SK-N-SH (cell line): ENCODE results near the gene ROBO1. TPM values are rescaled to one million over a fixed set of nuclear protein-coding genes. Genes with fewer than 3 reads are reported as not detected.

Experiments
- CTCF ChIA-PET: fragments of 300-600, 350-600 bp; formaldehyde crosslinking; extraction: SDS; loops from one replicate; lab custom pipeline; 2021; lab: Yijun Ruan, JAX
- POLR2A ChIA-PET: fragments of 350-600 bp; sonication (Branson Sonifier 250); formaldehyde crosslinking; extraction: SDS; loops from one replicate; lab custom pipeline; 2020; ENCODE audit warnings: antibody characterized with exemption, inconsistent platforms; lab: Yijun Ruan, JAX
- DNase-seq: peaks from one replicate; pipeline ENCODE4 v3.0.0; 2012
- H2AFZ ChIP-seq: fragments of 200-600 bp; sonication (generic); 2 replicates; pipeline ENCODE4 v1.8.1; 2016; ENCODE audit warnings: antibody characterized with exemption, mild to moderate bottlenecking, low read depth
- H3F3A ChIP-seq: fragments of 200-600 bp; sonication (generic); replicated peaks from 2 replicates; pipeline ENCODE3; 2016; ENCODE audit warnings: antibody characterized with exemption, mild to moderate bottlenecking; ENCODE audit not compliant: insufficient read depth
- H3K27ac ChIP-seq, 2 experiments: fragments of 200-500 bp in 1 of 2; fragments of 200-600 bp in 1 of 2; sonication (Bioruptor generic) in 1 of 2; sonication (generic), shearing (Covaris generic) in 1 of 2; 2 replicates each; pipeline versions ENCODE4 v1.5.1 to v1.6.1; 2014 to 2016; ENCODE audit warnings: low read depth in 2 of 2, inconsistent platforms in 1 of 2, low read length in 1 of 2, mild to moderate bottlenecking in 1 of 2, mixed read lengths in 1 of 2
- H3K27me3 ChIP-seq: fragments of 200-600 bp; sonication (generic), shearing (Covaris generic); 2 replicates; pipeline ENCODE4 v1.6.1; 2016; ENCODE audit warnings: mixed run types; ENCODE audit not compliant: insufficient read depth
- H3K36me3 ChIP-seq, 2 experiments: fragments of 200-500 bp in 1 of 2; fragments of 200-600 bp in 1 of 2; sonication (Bioruptor generic) in 1 of 2; sonication (generic) in 1 of 2; replicated peaks in 1 of 2; 2 replicates each; pipeline versions ENCODE3 to v1.5.1; 2014 to 2016; ENCODE audit warnings: low read length in 1 of 2, mild to moderate bottlenecking in 1 of 2; ENCODE audit not compliant: insufficient read depth in 2 of 2, control insufficient read depth in 1 of 2
- H3K4me1 ChIP-seq, 2 experiments: fragments of 200-500 bp in 1 of 2; fragments of 200-600 bp in 1 of 2; sonication (Bioruptor generic) in 1 of 2; sonication (generic), shearing (Covaris generic) in 1 of 2; 2 replicates each; pipeline versions ENCODE4 v1.5.1 to v1.6.1; 2014 to 2016; ENCODE audit warnings: low read depth in 1 of 2, low read length in 1 of 2, mixed run types in 1 of 2; ENCODE audit not compliant: insufficient read depth in 2 of 2, control insufficient read depth in 1 of 2
- H3K4me2 ChIP-seq: fragments of 200-600 bp; sonication (generic), shearing (Covaris generic); 2 replicates; pipeline ENCODE4 v1.6.1; 2017; ENCODE audit warnings: mixed run types
- H3K4me3 ChIP-seq, 2 experiments: fragments of 200-500 bp in 1 of 2; fragments of 200-600 bp in 1 of 2; sonication (Bioruptor generic) in 1 of 2; sonication (generic), shearing (Covaris generic) in 1 of 2; 2 replicates each; pipeline versions ENCODE4 v1.5.1 to v1.8.1; 2014 to 2016; ENCODE audit warnings: low read depth in 2 of 2, inconsistent platforms in 1 of 2, low read length in 1 of 2, mild to moderate bottlenecking in 1 of 2, mixed read lengths in 1 of 2, moderate library complexity in 1 of 2
- H3K79me2 ChIP-seq: fragments of 200-600 bp; sonication (generic); 2 replicates; pipeline ENCODE4 v1.8.1; 2017; ENCODE audit warnings: mild to moderate bottlenecking; ENCODE audit not compliant: insufficient read depth
- H3K9ac ChIP-seq: fragments of 200-600 bp; sonication (generic); 2 replicates; pipeline ENCODE4 v1.6.1; 2017; ENCODE audit warnings: mixed run types
- H3K9me2 ChIP-seq: fragments of 200-600 bp; sonication (generic); 2 replicates; pipeline ENCODE4 v1.6.1; 2017; ENCODE audit warnings: mixed run types
- H3K9me3 ChIP-seq: fragments of 200-600 bp; sonication (generic); 2 replicates; pipeline ENCODE4 v1.6.1; 2017; ENCODE audit warnings: mixed run types, mild to moderate bottlenecking, moderate library complexity
- H4K20me1 ChIP-seq: fragments of 200-600 bp; sonication (generic); 2 replicates; pipeline ENCODE4 v1.6.1; 2017; ENCODE audit warnings: mild to moderate bottlenecking, mixed run types; ENCODE audit not compliant: insufficient read depth
- CHD2 ChIP-seq: fragments of 150-350 bp; IDR thresholded peaks from 2 replicates; pipeline ENCODE4 v1.6.1; 2018; ENCODE audit warnings: low read length; ENCODE audit not compliant: partially characterized antibody
- CTCF ChIP-seq: fragments of 200-600 bp; sonication (generic); IDR thresholded peaks from 2 replicates; pipeline ENCODE4 v1.6.1; 2017; ENCODE audit warnings: antibody characterized with exemption, mild to moderate bottlenecking, moderate library complexity
- ELF1 ChIP-seq: IDR thresholded peaks from 2 replicates; pipeline ENCODE4 v1.4.0; 2012
- EP300 ChIP-seq, 2 experiments: IDR thresholded peaks; 2 replicates each; pipeline versions ENCODE4 v1.4.0 to v1.6.1; 2012; ENCODE audit warnings: borderline replicate concordance in 1 of 2, low read depth in 1 of 2, low read length in 1 of 2
- EZH2phosphoT487 ChIP-seq: fragments of 200-600 bp; sonication (generic); IDR thresholded peaks from 2 replicates; pipeline ENCODE4 v1.6.1; 2017; ENCODE audit warnings: low read depth, mixed run types, mild to moderate bottlenecking, antibody characterized with exemption, moderate library complexity, borderline replicate concordance
- GABPA ChIP-seq: IDR thresholded peaks from 2 replicates; pipeline ENCODE4 v1.4.0; 2012; ENCODE audit warnings: low read depth, mild to moderate bottlenecking
- GATA2 ChIP-seq: sonication (generic); formaldehyde crosslinking; IDR thresholded peaks from 2 replicates; pipeline ENCODE4 v1.5.0; 2020; ENCODE audit warnings: mild to moderate bottlenecking, missing genetic modification reagents
- JUND ChIP-seq: IDR thresholded peaks from 2 replicates; pipeline ENCODE4 v1.4.0; 2012
- MEF2A ChIP-seq: IDR thresholded peaks from 2 replicates; pipeline ENCODE4 v1.4.0; 2012; ENCODE audit warnings: low read depth, borderline replicate concordance
- MXI1 ChIP-seq: IDR thresholded peaks from 2 replicates; pipeline ENCODE4 v1.6.1; 2012; ENCODE audit warnings: mild to moderate bottlenecking, low read depth, low read length, improper control_type of control experiment
- POLR2AphosphoS5 ChIP-seq: IDR thresholded peaks from 2 replicates; pipeline ENCODE4 v1.6.1; 2012; ENCODE audit warnings: low read depth, low read length
- RCOR1 ChIP-seq: fragments of 150-350 bp; IDR thresholded peaks from 2 replicates; pipeline ENCODE4 v1.6.1; 2017; ENCODE audit warnings: antibody characterized with exemption, low read length
- REST ChIP-seq: IDR thresholded peaks from 2 replicates; pipeline ENCODE4 v1.6.1; 2012; ENCODE audit warnings: mild to moderate bottlenecking, low read depth, low read length, moderate library complexity
- RFX5 ChIP-seq: IDR thresholded peaks from 2 replicates; pipeline ENCODE4 v1.6.1; 2012; ENCODE audit warnings: mild to moderate bottlenecking, improper control_type of control experiment, low read length
- SIN3A ChIP-seq: IDR thresholded peaks from 2 replicates; pipeline ENCODE4 v1.6.1; 2012; ENCODE audit warnings: low read depth, mild to moderate bottlenecking, low read length, moderate library complexity, borderline replicate concordance
- TAF1 ChIP-seq: IDR thresholded peaks from 2 replicates; pipeline ENCODE4 v1.6.1; 2012; ENCODE audit warnings: low read depth, mild to moderate bottlenecking, low read length, moderate library complexity, borderline replicate concordance
- TCF12 ChIP-seq: IDR thresholded peaks from 2 replicates; pipeline ENCODE4 v1.4.0; 2012
- YY1 ChIP-seq: IDR thresholded peaks from 2 replicates; pipeline ENCODE4 v1.4.0; 2012; ENCODE audit warnings: low read depth, mild to moderate bottlenecking
- WGBS: methylation state at CpG from one replicate; pipeline ENCODE4 v1.1.6; 2017; ENCODE audit warnings: low lambda C conversion rate; 5-methylcytosine and 5-hydroxymethylcytosine counted together
- polyA plus RNA-seq, 3 experiments: library from polyadenylated mRNA; depleted of rRNA; stranded (reverse); fragments of >200 nt; gene quantifications; 2 replicates each; pipeline ENCODE4 v1.2.3, GENCODE V29; 2012
- TF ChIP-seq, protein P1 (sequence below): IDR thresholded peaks from 2 replicates; pipeline ENCODE4; 2012

The ROBO1 gene
- polyA plus RNA-seq, 1 of the 3 experiments (the other 2 are of a cell fraction): 22.7 TPM

DNA sequence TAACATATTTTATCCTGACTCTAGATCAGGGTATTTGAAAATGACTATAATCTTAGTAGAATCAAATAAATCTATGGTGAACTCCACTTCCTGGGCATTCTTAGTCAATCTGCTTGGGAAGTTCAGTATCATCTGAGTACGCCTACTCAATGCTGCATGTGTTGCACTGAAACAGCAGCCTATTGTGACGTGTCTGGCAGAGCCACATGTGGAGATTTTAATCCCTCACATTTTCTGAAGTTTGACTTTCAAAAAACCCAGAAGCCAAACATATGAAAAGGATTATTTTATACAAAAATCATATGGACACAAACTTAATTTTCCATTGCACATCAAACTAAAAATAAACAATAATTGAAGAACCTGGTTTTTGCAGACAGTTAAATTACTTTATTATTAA, 798.3 kb downstream of the ROBO1 start:
- no peak overlapping the region for H3K4me2 ChIP-seq
- peak; percentile 57 for DNase-seq
- CTCF ChIA-PET: no interaction called here
- POLR2A ChIA-PET: no interaction called here
- H3K9me2 ChIP-seq: no peaks in the 10 kb centered on the region
- no peaks in the 10 kb centered on the region for H3K9me3 ChIP-seq
- no peak for TF ChIP-seq POLR2AphosphoS5
- no peak for TF ChIP-seq YY1
- peak; percentile 48 for TF ChIP-seq TCF12
- TF ChIP-seq SIN3A: no peak
- peak; percentile 13 for TF ChIP-seq CHD2
- TF ChIP-seq, protein P1, sequence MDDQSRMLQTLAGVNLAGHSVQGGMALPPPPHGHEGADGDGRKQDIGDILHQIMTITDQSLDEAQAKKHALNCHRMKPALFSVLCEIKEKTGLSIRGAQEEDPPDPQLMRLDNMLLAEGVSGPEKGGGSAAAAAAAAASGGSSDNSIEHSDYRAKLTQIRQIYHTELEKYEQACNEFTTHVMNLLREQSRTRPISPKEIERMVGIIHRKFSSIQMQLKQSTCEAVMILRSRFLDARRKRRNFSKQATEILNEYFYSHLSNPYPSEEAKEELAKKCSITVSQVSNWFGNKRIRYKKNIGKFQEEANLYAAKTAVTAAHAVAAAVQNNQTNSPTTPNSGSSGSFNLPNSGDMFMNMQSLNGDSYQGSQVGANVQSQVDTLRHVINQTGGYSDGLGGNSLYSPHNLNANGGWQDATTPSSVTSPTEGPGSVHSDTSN: peak; percentile 19; the same call in 1 of the 2 replicates
- TF ChIP-seq MXI1: peak; percentile 91
- no peak for TF ChIP-seq REST
- TF ChIP-seq RCOR1: 0 out of 2 replicates have a peak, but pooled peaks have one; percentile 18
- no peak for TF ChIP-seq ELF1
- TF ChIP-seq TAF1: no peak
- no peak for TF ChIP-seq CTCF
- TF ChIP-seq EP300 (IDR thresholded peaks at IDR 0.05; ENCODE audit: borderline replicate concordance in 1 of 2, low read depth in 1 of 2, low read length in 1 of 2): peak in 1 of 2 experiments; percentile 52; a peak in 1 of 4 replicates
- TF ChIP-seq MEF2A: no peak
- no peak for TF ChIP-seq GABPA
- no peak for TF ChIP-seq RFX5
- TF ChIP-seq JUND: no peak
- TF ChIP-seq GATA2: peak; percentile 23; the same call in 1 of the 2 replicates
- TF ChIP-seq EZH2phosphoT487: no peak
- 29% methylated on average over 2 of the region's 2 CpGs for WGBS
- H3K27ac ChIP-seq: peak overlapping the region; percentile 67 to 71
- no peak overlapping the region for H3K4me3 ChIP-seq
- H3K79me2 ChIP-seq: peaks cover 42% of the 10 kb centered on the region
- H4K20me1 ChIP-seq: no peaks in the 10 kb centered on the region
- peaks cover 5 to 10% of the 10 kb centered on the region in 2 experiments; a peak in 3 of 4 replicates for H3K4me1 ChIP-seq
- no peak overlapping the region for H2AFZ ChIP-seq
- H3F3A ChIP-seq: peaks cover 19% of the 10 kb centered on the region
- no peak overlapping the region; the same call in 1 of the 2 replicates for H3K9ac ChIP-seq
- H3K27me3 ChIP-seq: no peaks in the 10 kb centered on the region
- no peaks in the 10 kb centered on the region for H3K36me3 ChIP-seq
